ENCODE measurements around the gene SERPINB6. TPM values are rescaled to one million over a fixed set of nuclear protein-coding genes. Genes with fewer than 3 reads are reported as not detected.

The SERPINB6 gene
- total and polyA plus RNA-seq, 9 of the 15 experiments (the other 6 are each of a cell fraction or from before 2014, with no cell fraction given) = 86.6 to 211 (median 143) TPM

- CTCF ChIA-PET (ENCODE audit: low intra/inter-chr PET ratio) = no interaction called here
- in situ Hi-C loops (cut with MboI) (no loop called here), intact Hi-C loops (cut with micrococcal nuclease) (no loop called here)
- peaks cover 92% of the 10 kb centered on the region for H3K36me3 ChIP-seq (ENCODE audit: control insufficient read depth, insufficient read depth, low read length)
- H3K9me3 ChIP-seq (replicated peaks; ENCODE audit: control insufficient read depth, insufficient read depth, low read depth, low read length) = peaks cover 10% of the 10 kb centered on the region; the same call in 1 of the 2 replicates
- peaks cover 15% of the 10 kb centered on the region for H3K79me2 ChIP-seq (ENCODE audit: control insufficient read depth, insufficient read depth, low read length)
- BruUV-seq (replicated peaks) = no TSS peak
- no peaks in the 10 kb centered on the region for H4K20me1 ChIP-seq (replicated peaks; ENCODE audit: control insufficient read depth, insufficient read depth, low read length)
- DNase-seq (ENCODE audit: extremely low read depth in 1 of 4, low spot score in 3 of 4) = peak in 1 of 4 experiments; percentile 6
- H3K27me3 ChIP-seq (ENCODE audit: control insufficient read depth in 2 of 2, insufficient read depth in 2 of 2, low read length in 2 of 2) = no peaks in the 10 kb centered on the region
- H3K27ac ChIP-seq (ENCODE audit: extremely low read depth, low read depth, low read length) = no peak overlapping the region
- TF ChIP-seq RBFOX2 (IDR thresholded peaks at IDR 0.05; ENCODE audit: low read depth, low read length) (0 out of 2 replicates have a peak, but pooled peaks have one; percentile 17), U2AF1 (optimal IDR thresholded peaks at IDR 0.05; ENCODE audit: low read depth, low read length) (no peak), TCF15 (CRISPR knock-in tag; IDR thresholded peaks at IDR 0.05) (no peak), E2F4 (CRISPR knock-in tag; IDR thresholded peaks at IDR 0.05; ENCODE audit: low read depth) (0 out of 2 replicates have a peak, but pooled peaks have one; percentile 25), USF2 (CRISPR knock-in tag; IDR thresholded peaks at IDR 0.05) (no peak), ZFP91 (CRISPR knock-in tag; IDR thresholded peaks at IDR 0.05) (0 out of 2 replicates have a peak, but pooled peaks have one; percentile 50), CC2D1A (IDR thresholded peaks at IDR 0.05) (no peak), TAF9B (IDR thresholded peaks at IDR 0.05; ENCODE audit: partially characterized antibody) (no peak)
- no peak overlapping the region for H3K9ac ChIP-seq (ENCODE audit: insufficient read depth in 1 of 2, low read depth in 2 of 2, low read length in 2 of 2)
- POLR2A ChIA-PET = interaction anchor here (0.6 to 3.8 kb wide), 6 partner anchors 11 to 1541 kb away, joined by 3 to 39 read pairs (median 5); no protein-coding TSS in a partner anchor
- no peaks in the 10 kb centered on the region for H3K9me1 ChIP-seq (ENCODE audit: control insufficient read depth, insufficient read depth, low read length)
- WGBS (ENCODE audit: insufficient coverage, low coverage, missing lambda C conversion rate) = 95% methylated on average over 10 of the region's 10 CpGs
- no peak for FAIRE-seq
- no peak overlapping the region for H2AFZ ChIP-seq (ENCODE audit: low read depth, low read length)
- peaks cover 2 to 4% of the 10 kb centered on the region in 2 experiments; a peak in 1 of 5 replicates for H3K4me1 ChIP-seq (replicated peaks in 1 of 2; ENCODE audit: control insufficient read depth in 2 of 2, insufficient read depth in 2 of 2, low read length in 2 of 2)
- H3K4me3 ChIP-seq = no peak overlapping the region
- ATAC-seq = no peak
- no peak overlapping the region for H3K4me2 ChIP-seq (ENCODE audit: insufficient read depth, low read length)
Observed at GRCh38 chr6:3015144-3015543, 43.8 kb upstream of the SERPINB6 start.

Data from K562 (cell line).